DMS114 treated with DMSO at 0.1 percent for 48 hours (cell line): ENCODE results near the gene CSNK1D.

Source experiments
- DNase-seq: peaks from one replicate; lab custom pipeline; 2025; ENCODE audit not compliant: unreplicated experiment; lab: John Stamatoyannopoulos, UW

Gene CSNK1D

DNA sequence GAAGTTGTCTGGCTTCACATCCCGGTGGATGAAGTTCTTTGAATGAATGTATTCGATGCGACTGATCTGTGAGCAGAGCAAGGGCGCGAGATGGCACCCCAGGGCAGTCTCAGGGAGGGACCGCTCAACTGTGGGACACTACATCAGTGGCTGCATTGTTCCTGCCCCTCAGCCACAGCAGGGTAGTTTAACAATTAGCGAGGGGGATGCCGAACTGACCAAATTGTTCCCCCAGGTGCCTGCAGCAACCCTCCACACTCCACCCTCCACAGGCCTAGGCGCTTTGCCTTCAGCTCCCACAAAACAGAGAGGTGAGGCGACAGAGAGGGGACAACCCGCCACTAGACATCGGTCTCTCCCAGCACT, 20.3 kb downstream of the CSNK1D start:
- DNase-seq = no peak

DNA sequence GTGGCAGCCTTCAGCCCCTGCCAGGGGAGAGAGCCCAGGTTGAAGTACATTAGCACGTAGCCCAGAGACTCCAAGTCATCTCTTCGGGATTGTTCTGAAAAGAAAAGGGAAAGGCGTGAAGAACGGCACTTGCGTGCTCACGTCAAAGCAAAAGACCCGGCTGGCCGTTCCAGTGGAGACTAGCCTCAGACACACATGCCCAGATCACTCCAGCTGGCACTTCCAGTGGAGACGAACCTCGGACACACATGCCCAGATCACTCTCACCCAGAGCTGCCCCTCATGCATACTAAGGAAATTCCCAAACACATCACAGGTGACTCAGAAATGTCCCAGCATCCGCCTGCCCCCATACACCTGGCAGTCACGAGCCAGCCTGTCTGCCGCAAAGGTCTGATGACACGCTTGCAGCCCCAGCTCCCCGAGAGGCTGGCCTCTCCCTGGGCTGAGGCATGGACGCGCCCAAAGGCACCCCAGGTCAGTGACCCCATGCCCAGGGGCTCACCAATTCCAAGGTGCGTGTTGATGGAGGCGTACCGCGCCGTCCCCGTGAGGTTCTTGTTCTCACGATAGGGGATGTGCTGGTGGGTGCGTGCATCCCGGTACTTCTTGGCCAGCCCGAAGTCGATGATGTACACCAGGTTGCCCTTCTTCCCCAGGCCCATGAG, 20.9 kb downstream of the CSNK1D start:
- no peak for DNase-seq

DNA sequence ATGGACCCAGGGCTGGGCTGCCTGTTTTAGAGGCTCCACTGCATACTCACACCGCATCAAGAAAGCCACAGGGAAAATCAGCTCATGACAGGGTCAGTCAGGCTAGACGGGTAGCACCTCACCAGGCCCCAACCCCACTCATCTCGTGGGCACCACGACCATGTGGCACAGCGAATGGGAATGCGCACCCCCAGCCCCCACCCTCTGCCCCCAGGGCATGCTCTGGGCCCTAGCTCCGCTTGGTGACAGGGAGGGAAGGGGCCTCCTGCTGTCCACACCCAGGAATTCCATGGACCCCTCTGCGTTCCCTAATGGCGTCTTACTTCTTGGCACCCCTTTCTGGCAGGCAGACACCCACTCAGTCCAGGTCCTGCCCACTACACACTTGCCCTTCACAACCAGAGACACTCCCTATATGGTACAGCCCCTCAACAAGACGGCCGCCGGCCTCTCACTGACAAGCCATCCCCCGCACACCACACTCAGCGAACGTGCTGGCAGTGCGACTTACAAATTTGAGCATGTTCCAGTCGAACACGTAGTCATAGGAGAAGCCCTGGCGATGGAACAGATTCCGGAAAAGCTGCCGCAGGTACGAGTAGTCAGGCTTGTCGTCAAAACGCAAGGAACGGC, 22.5 kb downstream of the CSNK1D start:
- no peak for DNase-seq

DNA sequence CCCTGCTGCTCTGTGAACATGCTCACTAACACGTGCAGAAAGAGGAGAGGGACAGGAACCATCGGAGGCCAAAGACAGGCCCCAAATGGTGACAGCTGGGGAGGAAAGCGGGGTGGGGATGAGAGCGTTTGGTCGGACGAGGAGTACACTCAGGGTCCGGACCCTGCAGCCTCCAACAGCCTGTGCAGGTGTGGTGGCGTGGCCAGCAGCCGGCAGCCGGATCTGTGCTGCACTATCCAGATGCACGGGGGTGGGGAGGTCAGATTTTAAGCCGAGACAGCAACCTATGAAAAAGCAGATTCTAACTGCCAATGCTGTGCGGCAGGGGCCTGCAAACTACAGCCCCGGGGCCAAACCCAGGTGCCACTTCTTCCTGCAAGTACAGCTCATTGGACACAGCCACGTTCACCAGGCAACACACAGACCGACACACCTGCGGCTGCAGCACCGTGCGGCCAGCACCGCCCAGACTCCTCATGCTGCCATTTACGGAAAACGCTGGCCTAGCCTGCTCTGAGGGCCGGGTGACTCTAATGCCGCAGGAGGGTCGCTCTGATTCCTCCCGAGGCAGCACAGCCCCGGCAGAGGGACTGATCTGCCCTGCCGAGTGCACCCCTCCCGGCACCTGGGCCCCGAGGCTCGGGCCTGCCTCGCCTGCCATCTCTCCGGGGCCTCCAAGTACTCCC, 23.5 kb downstream of the CSNK1D start:
- no peak for DNase-seq

DNA sequence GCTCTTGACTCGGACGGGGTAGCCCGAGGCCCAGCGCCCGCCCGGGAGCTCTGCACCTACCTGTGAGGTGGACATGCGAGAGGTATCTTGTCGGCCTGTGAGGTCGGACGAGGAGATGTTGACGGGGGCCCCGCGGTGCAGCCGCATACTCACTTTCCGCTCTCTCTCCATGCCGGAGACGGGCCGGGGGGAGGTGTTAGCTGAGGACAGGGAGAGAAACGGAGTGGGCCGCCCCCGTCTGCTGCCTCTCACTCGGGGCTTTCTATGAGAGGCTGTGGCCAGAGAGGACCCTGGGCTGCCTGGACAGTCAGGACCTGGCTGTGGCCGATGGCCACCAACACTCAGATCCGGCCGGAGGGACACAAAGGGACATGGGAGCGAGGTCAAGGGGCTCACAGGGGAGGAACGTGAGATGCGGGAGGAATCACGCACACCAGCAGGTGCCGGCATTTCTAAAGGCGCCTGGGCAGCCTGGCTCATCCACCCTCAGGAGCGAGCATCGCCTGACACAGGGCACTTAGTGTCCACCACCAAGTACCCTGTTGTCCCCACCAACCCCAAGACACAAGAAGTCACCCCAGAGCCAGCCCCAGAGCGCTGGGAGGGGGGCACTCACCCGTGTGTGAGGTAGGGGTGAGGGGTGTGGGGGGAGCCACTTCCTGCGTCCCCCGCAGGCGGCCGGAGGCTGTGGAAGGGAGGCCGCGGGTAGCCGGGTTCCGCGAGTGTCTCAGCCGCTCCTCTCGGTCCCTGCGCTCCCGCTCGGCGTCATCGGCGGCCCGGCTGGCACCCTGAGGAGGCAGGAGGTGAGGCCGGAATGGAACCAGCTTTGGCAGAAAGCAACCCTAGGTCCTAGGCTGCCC, 24.5 kb downstream of the CSNK1D start:
- no peak for DNase-seq

DNA sequence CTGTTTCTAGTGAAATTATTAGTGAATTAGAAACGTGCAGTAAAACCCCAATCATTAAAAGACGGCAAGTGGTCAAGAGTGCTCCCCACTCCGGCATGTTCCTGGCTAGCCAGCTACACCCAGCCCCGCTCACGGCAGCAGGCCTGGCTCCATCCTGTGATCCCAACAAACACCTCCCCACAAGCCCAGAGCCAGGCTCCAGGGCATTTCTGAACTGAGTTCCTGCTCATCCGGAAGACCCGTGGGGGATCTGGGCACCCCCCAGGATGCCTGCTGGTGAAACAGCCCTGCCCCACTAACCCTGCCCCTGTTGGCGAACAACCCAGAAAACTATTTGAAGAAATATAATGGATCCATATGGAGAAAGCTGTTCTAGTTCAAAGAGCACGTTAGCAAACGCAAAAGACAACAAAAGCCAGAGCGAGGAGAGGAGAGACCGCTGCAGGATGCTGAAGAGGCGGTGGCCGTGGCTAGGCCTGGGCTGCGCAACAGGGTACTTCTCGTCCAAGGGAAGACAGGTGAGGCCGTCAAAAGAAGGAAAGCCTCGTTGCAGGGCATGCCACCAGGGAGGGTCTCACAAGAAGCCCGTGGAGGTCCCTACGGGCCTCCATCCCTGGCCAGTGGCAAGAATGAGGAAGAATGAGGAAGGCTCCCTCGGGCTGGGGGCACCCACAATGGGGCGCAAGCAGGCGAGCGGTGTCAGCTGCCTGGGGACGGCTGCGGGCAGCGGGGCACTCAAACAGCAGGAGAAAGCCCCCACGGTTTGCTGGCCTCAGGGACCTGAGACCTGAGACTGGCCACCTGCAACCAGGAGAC, 25.4 kb downstream of the CSNK1D start:
- no peak for DNase-seq

DNA sequence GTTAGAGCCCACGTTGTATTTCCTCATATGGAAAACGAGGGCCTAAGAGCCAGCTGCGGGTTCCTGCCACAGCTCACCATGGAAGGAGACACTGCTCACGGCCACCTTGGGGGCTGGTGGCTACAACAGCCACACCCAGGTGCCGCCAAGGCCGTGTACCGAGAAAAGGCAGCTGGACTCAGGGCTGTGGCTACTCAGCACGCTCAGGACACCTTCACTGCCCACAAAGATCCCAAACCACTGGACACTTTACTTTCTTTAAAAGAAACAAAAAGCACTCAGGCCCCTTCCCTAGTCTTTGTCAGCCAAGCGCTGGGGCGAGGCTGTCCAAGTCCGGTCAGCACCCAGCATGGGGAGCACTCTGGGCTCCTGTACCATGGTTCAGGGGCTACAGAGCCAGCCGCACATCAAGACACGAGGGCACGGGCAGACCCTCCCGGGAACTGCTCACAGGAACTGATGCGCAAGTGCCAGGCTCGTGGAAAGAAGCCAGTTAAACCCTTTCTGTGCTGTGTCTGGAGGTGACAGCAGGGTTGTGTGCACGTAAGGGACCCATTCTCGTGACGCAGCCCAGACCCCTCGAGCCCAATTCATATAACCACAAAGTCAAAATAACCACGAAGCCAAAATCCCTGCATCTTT, 26.2 kb downstream of the CSNK1D start:
- DNase-seq = no peak

DNA sequence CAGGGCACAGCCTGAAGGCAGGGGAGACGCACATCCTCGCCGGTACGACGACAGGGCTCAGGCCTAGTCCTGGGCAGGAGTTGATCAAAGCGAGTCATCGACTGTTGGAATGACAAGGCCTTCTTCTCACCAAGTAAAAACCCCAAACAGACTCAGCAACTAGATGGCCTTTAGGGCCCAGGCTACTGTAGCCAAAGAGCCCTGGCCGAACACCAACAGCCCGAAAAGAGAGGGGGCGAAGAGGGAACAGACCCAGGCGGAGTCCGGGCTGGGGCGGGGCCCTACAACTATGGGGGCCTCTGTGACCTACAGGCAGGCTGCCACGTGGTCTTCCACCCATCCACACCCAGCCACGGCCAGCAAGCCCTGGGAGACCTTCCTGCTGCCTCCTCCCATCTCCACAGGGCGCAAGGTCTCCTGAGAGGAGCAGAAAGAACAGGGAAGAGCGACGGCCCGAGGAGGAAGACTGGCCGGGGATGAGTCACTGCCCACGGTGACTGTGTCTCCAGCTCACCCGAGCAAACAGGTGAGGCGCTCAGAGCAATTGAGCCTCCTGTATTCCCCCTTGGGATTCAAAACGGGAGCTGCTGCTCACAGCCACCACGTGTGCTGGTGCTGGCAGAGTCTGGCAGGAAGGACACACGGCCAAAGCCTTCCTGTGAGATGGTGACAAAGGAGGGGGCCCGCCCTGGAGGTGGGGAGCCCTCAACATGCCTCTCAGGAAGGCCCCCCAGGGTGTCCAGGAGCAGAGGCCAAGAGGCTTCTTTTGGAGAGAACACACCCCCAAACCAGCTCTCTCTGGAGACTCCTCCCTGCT, 26.9 kb downstream of the CSNK1D start:
- no peak for DNase-seq

DNA sequence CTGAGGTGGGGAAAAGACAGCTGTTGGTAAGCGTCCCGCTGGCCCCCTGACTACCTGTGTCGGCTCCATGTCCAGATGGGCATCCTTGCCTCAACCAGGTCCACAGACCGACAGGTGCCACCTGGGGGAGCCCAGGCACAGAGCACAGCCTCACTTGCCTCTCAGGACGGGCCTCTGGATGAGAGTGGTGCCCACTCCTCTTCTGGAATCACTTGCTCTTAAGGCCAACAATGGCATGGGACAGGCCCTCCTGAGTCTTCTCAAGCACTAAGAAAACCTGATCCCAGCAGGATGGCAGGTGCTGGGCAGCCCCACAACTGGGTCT, 27.5 kb downstream of the CSNK1D start:
- no peak for DNase-seq

DNA sequence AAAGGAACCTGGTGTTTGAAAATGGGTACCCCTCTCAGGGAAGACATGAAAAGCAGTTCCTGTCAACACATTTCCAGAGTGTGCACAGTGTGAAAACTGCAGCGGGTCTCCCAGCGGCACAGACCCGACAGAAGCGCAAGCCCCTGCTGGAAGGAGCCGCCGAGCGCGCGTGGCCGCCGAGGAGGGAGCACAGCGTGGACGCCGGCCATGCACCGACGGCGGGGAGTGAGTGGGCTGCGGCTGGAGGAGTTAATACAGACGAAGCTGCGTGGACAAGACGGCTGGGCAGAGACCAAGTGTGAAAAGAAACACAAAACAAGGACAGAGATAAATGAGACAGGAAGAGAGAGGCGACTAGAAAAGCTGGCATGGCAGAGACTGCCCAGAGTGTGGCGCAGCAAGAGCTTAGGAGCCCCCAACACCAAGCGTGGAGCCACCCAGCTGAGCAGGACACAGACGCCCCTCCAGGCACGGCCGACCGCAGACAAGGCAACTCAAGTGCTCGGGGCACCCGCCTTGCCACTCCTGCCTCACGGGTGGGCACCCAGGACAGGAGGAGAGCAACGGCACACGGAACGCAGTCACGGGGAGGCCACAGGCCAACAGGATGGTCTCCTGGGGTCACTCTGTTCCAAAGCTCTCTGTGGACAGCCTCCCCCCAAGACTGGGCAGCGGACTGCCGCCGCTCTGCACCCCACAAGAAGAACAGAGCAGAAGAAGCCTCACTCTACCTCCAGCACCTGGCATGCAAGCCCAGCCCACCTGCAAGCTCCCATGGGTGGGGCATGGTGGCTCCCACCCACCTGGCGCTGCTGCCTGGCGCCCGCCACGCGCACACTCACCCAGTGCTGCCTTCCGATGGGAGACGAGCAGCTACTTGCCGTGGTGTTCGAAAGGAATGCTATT, 28.1 kb downstream of the CSNK1D start:
- DNase-seq = no peak

DNA sequence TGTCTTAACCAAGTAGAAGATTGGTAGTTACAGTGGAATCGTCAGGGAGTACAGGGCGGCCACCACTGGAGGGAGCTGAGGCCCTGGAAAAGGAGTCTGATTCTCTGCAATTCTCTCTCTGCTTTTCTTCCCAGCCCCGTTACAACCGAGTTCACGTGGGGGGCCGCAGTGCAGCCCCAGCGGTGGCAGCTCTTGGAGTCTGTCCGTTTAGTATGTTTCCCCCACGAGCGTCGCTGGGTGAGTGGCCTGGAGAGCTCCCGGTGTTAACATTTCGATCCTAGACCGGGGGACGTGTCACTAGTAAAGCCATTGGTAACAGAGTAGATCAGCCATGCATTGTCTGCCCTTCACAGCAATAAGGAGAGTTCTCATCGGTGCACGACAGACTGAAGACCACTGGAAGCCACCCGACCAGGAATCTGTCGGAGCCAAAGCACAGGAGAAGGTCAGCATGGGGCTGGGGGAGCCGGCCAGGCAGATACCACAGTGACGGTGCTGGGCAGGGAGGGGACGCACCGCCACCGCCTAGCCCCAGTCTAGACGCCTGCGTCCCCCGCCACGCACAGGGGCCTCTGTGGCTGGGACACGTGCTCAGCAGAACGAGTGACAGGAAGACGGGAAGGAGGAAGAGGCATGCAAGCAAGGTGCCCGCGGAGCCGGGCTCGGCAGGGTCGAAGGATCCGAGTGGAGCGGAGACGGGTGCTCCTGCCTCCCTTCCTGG, 28.9 kb downstream of the CSNK1D start:
- peak; percentile 23 for DNase-seq

DNA sequence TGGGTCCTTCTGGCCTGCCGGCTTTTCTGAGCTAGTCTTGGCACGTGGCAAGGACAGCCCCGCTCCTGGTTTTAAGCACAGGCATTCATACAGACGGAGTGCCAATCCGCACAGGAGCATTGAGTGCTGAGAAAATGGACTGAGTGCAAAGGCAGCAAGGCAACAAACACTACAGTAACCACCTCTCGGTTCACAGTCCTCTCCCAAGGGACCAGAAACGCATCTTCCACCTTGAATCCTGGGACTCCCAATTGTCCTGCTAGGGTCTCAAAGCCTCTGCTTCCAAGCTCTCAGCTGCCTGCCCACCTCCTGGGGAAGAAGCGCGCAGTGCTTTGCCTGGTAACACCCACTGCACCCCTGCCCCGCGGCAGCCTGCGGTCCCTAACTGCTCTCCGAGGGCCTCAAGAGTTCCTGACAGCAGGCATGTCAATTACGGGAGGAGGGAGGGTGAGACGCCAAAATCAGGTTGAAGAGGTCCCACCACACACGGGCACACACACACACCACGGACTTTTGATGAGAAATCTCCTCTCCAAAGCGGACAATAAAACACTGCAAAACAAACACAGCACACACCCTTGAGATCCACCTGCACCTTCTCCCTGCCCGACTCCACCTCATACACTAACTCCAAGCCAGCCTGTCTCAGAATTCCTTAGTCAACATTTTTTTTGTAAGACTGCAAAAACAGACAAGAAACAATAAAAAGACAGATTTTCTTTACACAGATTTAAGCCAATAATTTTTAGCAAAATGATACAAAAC, 29.7 kb downstream of the CSNK1D start:
- DNase-seq = no peak

DNA sequence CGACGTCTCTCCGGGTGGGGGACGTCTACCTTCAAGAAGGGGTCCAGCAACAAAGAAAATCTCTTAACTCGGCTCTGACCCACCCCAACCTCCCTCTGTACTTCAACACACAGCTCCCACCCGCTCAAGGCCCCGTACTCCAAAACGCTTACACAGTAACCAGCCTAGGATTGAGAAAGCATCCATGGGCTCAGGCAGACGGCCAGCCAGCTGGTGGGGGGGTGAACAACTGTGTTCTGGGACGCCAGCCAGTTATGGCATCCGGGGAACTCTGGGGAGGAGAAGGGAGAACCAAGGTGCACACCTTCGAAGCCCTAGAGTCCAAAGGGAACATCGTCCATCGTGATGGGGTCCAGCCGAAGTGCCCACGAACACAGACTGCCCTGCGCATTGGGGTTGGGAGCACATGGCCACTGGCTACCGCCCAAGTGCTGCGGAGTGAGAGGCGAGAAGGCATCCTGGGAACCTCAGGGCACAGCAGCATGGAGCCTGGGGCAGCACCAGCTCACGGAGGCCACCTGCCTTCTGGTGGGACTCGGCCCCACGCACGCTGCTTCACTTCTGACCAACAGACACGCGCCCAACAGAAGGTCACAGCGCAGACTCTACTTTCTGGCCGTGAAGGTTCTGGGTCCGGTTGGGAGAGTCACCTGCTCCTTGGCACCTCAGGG, 30.4 kb downstream of the CSNK1D start:
- no peak for DNase-seq

DNA sequence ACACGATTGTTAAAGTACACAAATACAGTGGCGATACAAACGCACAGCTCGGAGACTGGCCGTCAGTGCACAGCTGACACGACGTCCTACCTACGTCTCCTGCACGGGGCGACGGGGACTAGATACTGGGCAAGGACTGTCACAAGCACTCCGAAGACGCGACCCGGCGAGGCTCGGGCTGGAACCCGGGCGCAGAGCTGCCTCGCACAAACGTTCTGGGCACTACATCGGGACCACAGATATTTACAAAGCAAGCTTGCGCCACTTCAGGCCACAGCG, 30.9 kb downstream of the CSNK1D start:
- no peak for DNase-seq

DNA sequence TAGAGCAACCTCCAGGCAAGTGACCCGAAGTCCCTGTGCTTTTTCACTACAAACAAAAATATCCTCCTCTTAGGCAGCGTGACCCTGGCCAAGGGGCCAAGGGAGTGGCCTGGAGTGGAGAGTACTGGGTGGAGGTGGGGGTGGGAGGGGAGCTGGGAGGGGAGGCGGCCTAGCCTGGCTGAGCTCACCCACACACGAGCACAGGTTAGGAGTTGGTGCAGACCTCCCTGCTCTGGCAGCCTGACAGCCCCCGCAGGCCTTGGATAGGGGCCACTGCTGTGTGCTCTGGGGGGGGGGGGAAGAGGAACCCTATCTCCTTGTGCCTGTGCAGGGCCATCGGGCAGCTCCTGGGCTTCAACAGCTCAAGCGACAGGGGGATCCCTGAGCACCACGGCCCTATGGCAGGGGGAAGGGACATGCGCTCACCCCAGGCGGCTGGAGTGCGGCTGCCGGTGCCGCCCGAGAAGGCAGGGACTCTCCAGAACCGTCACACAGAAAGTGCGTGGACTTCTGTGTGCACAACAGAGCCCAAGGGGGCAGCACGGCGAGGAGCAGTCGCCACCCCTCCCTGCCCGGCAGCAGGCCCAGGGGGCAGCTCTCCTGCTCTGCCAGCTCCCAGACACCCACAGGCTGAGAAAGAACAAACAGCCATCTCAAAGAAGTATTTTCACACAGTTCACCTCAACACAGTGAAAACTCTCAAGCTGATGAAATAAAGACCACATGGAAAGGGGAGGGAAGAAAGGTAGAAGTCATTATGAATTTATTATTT, 31.4 kb downstream of the CSNK1D start:
- DNase-seq = no peak
